GM13976 (cell line): Measurements from ENCODE around the gene CLTRN.
"Not testable (repeated sequence)": the region's sequence is repeated elsewhere in the genome, so short reads cannot be mapped to it uniquely, and the experiment has no call there.

Experiments used
- DNase-seq: peaks from one replicate; pipeline ENCODE4 v3.0.0; 2012; ENCODE audit warnings: low spot score
- CTCF ChIP-seq: IDR thresholded peaks from 2 replicates; pipeline ENCODE4 v1.5.1; 2012; ENCODE audit warnings: borderline replicate concordance, mild to moderate bottlenecking; ENCODE audit not compliant: insufficient read depth; ENCODE audit errors: extremely low read depth, missing control alignments, control extremely low read depth
- in situ Hi-C: fragments of 300-500 bp; cut with MboI; formaldehyde crosslinking; loops from one replicate; pipeline ENCODE4 v1.12.0; 2022; ENCODE audit warnings: low sequenced_read_pairs, mixed read lengths, inconsistent platforms; ENCODE audit not compliant: unreplicated experiment

Gene CLTRN

GRCh38 chrX:15664487-15665444 lies at the start of gene CLTRN:
CLTRN (minus strand) TSS chrX:15664805; CDS start chrX:15664775, 30 bp downstream.
- in situ Hi-C loops = no loop called here
- no peak for TF ChIP-seq CTCF
- DNase-seq = no peak

GRCh38 chrX:15704273-15704672 lies 39.7 kb upstream of the CLTRN start:
- DNase-seq, in situ Hi-C loops: not testable (repeated sequence)

DNA sequence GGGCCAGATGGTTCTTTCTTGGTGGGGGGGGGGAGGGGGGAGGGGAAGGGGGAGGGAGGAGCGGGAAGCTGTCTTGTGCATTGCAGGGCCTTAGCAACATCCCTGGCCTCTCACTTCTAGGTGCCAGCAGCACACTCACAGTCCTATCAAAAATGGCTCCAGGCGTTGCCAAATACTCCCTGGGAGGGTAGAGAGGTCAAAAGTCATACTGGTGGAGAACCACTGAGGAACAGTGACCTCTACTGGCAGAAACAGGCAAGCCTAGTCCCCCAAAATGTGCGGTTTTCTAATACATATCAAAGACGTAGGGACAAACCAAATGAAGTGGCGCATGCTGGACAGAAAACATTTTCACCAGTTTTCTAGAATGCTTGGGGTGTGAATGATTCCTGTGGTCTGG lies 39.2 kb upstream of the CLTRN start:
- DNase-seq, in situ Hi-C loops: not testable (repeated sequence)

GRCh38 chrX:15702488-15703371 lies 38.1 kb upstream of the CLTRN start:
- in situ Hi-C loops = no loop called here
- DNase-seq = no peak
- no peak for TF ChIP-seq CTCF

DNA sequence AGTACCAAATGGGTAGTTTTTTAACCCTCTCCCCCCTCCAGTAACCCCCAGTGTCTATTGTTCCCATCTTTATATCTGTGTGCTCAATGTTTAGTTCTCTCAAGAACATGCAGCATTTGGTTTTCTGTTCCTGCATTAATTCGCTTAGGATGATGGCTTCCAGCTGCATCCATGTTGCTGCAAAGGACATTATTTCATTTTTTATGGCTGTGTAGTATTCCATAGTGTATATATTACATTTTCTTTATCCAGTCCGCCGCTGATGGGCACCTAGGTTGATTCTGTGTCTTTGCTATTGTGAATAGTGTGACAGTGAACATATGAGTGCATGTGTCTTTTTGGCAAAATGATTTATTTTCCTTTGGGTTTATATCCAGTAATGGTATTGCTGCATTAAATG lies 31.9 kb upstream of the CLTRN start:
- TF ChIP-seq CTCF = no peak
- in situ Hi-C loops = no loop called here

DNA sequence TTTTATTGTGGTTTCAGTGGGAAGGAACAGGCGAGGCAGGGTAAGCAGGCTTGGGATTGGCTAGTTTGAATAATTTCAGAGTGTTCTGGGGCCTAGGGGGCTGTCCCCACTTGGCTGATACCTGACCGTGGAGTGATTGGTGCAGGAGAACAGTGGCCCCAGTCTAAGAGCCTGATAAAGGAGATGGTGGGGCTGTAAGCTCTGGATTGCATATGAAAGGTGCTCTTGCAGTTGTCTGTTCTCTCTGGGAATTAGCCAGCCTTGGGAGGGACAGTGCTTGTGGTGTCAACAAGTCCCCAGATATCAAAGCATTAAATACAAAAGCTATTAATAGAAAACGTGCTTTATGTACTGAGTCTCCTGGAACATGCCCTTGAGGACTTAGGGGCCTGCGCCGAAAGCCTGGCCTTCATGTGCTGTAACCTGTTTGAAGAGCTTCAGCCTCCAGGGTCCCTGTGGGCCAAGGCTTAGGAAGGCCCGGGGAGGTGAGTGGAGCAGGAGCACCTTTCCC lies 30.4 kb upstream of the CLTRN start:
- no peak for TF ChIP-seq CTCF
- DNase-seq = no peak
- in situ Hi-C loops = no loop called here

More for the DNA sequence above, 31.9 kb upstream of the CLTRN start:
- DNase-seq = no peak

GRCh38 chrX:15686818-15687685 lies 22.4 kb upstream of the CLTRN start:
- TF ChIP-seq CTCF = peak; percentile 82
- peak; percentile 44 for DNase-seq
- in situ Hi-C loops = no loop called here
